ENCODE measurements around the gene PERM1. TPM values are rescaled to one million over a fixed set of nuclear protein-coding genes. Genes with fewer than 3 reads are reported as not detected.

Gene PERM1
- total RNA-seq, 1 donor = 0.43 TPM

GRCh38 chr1:960363-961131 lies 21.3 kb downstream of the PERM1 start, which contains the start of gene KLHL17:
Gene KLHL17, plus strand, starts transcription at chr1:960584. Its CDS starts 110 bp downstream, at chr1:960694.
- TF ChIP-seq CTCF (IDR thresholded peaks at IDR 0.05; ENCODE audit: insufficient read depth, low read depth, low read length) = no peak
- peak; percentile 63 for DNase-seq (ENCODE audit: low read depth)
- H3K4me3 ChIP-seq (ENCODE audit: low read depth, low read length) = peak within 1 kb of the TSS; percentile 62

- TF ChIP-seq CTCF (IDR thresholded peaks at IDR 0.05; ENCODE audit: insufficient read depth, low read depth, low read length) = no peak
- no peak for DNase-seq (ENCODE audit: low read depth)
- H3K4me3 ChIP-seq (ENCODE audit: low read depth, low read length) = peak overlapping the region; percentile 62
Observed at GRCh38 chr1:959731-960362, 22.0 kb downstream of the PERM1 start.

- DNase-seq (ENCODE audit: low read depth) = peak; percentile 88
- H3K4me3 ChIP-seq (ENCODE audit: low read depth, low read length) = peak within 1 kb of the TSS; percentile 99
Observed at GRCh38 chr1:958823-959730, 22.8 kb downstream of the PERM1 start, which contains the start of gene NOC2L. Gene NOC2L, minus strand, starts transcription at chr1:959256. Its CDS starts 16 bp downstream, at chr1:959240.

GRCh38 chr1:956636-957035 lies 25.3 kb downstream of the PERM1 start:
- no peak for DNase-seq (ENCODE audit: low read depth)
- no peak for TF ChIP-seq CTCF (IDR thresholded peaks at IDR 0.05; ENCODE audit: insufficient read depth, low read depth, low read length)
- H3K4me3 ChIP-seq (ENCODE audit: low read depth, low read length) = no peak overlapping the region

More at GRCh38 chr1:958823-959730, 22.8 kb downstream of the PERM1 start, which contains the start of gene NOC2L:
- TF ChIP-seq CTCF (IDR thresholded peaks at IDR 0.05; ENCODE audit: insufficient read depth, low read depth, low read length) = no peak

- DNase-seq (ENCODE audit: low read depth) = no peak
- no peak overlapping the region for H3K4me3 ChIP-seq (ENCODE audit: low read depth, low read length)
- TF ChIP-seq CTCF (IDR thresholded peaks at IDR 0.05; ENCODE audit: insufficient read depth, low read depth, low read length) = no peak
Observed at GRCh38 chr1:955474-955873, 26.4 kb downstream of the PERM1 start.

GRCh38 chr1:954927-955326 lies 27.0 kb downstream of the PERM1 start:
- TF ChIP-seq CTCF (IDR thresholded peaks at IDR 0.05; ENCODE audit: insufficient read depth, low read depth, low read length) = no peak
- no peak for DNase-seq (ENCODE audit: low read depth)
- H3K4me3 ChIP-seq (ENCODE audit: low read depth, low read length) = no peak overlapping the region
